Vagina (tissue), 2 donors: ENCODE data around the gene CAPN14.

Experiments used
- CTCF ChIP-seq, 3 experiments: fragments of 450-650 bp in 2 of 3; fragments of 200-600 bp in 1 of 3; sonication (generic) in 1 of 3; IDR thresholded peaks; one replicate each; pipeline ENCODE4 v1.5.1; 2017 to 2019; ENCODE audit warnings: antibody characterized with exemption in 3 of 3, mild to moderate bottlenecking in 2 of 3, moderate library complexity in 2 of 3
- POLR2A ChIP-seq, 2 donors: fragments of 450-650 bp; IDR thresholded peaks; one replicate each; pipeline ENCODE4 v1.6.1; 2017; ENCODE audit warnings: antibody characterized with exemption in 2 of 2, mild to moderate bottlenecking in 2 of 2, moderate library complexity in 2 of 2
- POLR2AphosphoS5 ChIP-seq, 2 donors: sonication (generic); formaldehyde crosslinking; IDR thresholded peaks; one replicate each; pipeline ENCODE4 v1.9.0; 2017; ENCODE audit warnings: antibody characterized with exemption in 2 of 2, mild to moderate bottlenecking in 2 of 2, low read depth in 1 of 2; ENCODE audit not compliant: insufficient read depth in 1 of 2

GRCh38 chr2:31170071-31170698 lies 47.1 kb downstream of the CAPN14 start:
- peak; percentile 61 to 74 (median 69) for TF ChIP-seq CTCF (IDR thresholded peaks at IDR 0.05)
- no peak for TF ChIP-seq POLR2AphosphoS5 (IDR thresholded peaks at IDR 0.05; ENCODE audit: insufficient read depth in 1 of 2, low read depth in 1 of 2)
- TF ChIP-seq POLR2A (IDR thresholded peaks at IDR 0.05) = no peak
